ENCODE data around the gene CILP.

GRCh38 chr15:65164139-65164538, 47.1 kb downstream of the CILP start:
- TF ChIP-seq POLR2A (IDR thresholded peaks at IDR 0.05; ENCODE audit: low read length) (no peak), GATA1 (IDR thresholded peaks at IDR 0.05; ENCODE audit: low read depth, low read length) (no peak)
